Hepatocyte (in vitro differentiated cells): ENCODE measurements around the gene GBE1.

Experiments
- EZH2 ChIP-seq: fragments of 200-600 bp; sonication (generic); IDR thresholded peaks from 2 replicates; pipeline ENCODE4 v1.6.1; 2016; ENCODE audit warnings: antibody characterized with exemption, mild to moderate bottlenecking, borderline replicate concordance
- TF ChIP-seq, protein P1 (sequence below): fragments of 200-600 bp; sonication (generic); IDR thresholded peaks from 2 replicates; pipeline ENCODE4 v1.5.1; 2016; ENCODE audit warnings: antibody characterized with exemption, mild to moderate bottlenecking; ENCODE audit not compliant: poor library complexity

DNA sequence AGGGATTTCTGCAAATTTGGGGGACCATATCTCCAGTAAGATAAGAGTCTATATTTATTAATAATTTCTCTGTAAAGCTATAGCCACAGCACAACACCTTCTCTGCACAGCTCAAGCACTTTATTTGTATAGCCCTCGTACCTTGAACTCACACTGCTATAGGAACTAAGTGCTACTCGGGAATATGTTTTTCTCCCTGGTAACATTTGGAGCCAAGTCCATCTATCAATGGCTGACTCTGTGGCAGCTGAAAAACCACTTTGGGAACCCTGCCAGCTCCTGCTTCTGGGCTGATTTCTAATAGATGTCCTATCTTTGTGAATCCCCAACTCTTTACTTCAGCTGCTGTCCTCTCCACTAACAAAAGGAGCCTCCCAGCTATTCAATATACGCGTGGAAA is 298.5 kb downstream of the GBE1 start:
- TF ChIP-seq, protein P1, sequence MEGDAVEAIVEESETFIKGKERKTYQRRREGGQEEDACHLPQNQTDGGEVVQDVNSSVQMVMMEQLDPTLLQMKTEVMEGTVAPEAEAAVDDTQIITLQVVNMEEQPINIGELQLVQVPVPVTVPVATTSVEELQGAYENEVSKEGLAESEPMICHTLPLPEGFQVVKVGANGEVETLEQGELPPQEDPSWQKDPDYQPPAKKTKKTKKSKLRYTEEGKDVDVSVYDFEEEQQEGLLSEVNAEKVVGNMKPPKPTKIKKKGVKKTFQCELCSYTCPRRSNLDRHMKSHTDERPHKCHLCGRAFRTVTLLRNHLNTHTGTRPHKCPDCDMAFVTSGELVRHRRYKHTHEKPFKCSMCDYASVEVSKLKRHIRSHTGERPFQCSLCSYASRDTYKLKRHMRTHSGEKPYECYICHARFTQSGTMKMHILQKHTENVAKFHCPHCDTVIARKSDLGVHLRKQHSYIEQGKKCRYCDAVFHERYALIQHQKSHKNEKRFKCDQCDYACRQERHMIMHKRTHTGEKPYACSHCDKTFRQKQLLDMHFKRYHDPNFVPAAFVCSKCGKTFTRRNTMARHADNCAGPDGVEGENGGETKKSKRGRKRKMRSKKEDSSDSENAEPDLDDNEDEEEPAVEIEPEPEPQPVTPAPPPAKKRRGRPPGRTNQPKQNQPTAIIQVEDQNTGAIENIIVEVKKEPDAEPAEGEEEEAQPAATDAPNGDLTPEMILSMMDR, result no peak
- no peak for TF ChIP-seq EZH2
